ENCODE data around the gene ARMC10. TPM values are rescaled to one million over a fixed set of nuclear protein-coding genes. Genes with fewer than 3 reads are reported as not detected.
"Not testable (repeated sequence)": the region's sequence is repeated elsewhere in the genome, so short reads cannot be mapped to it uniquely, and the experiment has no call there.

The ARMC10 gene
- total RNA-seq, 1 donor from 2014 or later = 27.5 TPM

DNA sequence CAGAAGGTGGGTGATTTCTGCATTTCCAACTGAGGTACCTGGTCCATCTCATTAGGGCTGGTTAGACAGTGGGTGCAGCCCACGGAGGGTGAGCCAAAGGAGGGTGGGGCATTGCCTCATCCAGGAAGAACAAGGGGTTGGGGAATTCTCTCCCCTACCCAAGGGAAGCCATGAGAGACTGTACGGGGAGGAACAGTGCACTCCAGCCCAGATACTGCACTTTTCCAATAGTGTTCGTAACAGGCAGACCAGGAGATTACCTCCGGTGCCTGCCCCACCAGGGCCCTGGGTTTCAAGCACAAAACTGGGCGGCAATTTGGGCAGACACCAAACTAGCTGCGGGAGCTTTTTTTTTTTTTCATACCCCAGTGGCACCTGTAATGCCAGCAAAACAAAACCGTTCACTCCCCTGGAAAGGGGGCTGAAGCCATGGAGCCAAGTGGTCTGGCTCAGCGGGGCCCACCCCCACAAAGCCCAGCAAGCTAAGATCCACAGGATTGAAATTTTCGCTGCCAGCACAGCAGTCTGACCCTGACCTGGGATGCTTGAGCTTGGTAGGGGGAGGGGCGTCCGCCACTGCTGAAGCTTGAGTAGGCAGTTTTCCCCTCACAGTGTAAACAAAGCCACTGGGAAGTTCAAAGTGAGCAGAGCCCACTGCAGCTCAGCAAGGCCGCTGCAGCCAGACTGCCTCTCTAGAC lies 31.2 kb downstream of the ARMC10 start:
- H3K4me2 ChIP-seq (ENCODE audit: low read length) = peak overlapping the region; percentile 34

DNA sequence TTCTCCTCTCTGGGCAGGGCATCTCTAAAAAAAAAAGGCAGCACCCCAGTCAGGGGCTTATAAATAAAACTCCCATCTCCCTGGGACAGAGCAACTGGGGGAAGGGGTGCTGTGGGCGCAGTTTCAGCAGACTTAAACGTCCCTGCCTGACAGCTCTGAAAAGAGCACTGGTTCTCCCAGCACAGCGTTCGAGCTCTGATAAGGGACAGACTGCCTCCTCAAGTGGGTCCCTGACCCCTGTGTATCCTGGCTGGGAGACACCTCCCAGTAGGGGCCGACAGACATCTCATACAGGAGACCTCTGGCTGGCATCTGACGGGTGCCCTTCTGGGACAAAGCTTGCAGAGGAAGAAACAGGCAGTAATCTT lies 31.7 kb downstream of the ARMC10 start:
- H3K27ac Mint-ChIP-seq (ENCODE audit: unreplicated experiment); H3K27ac ChIP-seq (ENCODE audit: low read depth, low read length); H3K9me3 Mint-ChIP-seq (ENCODE audit: unreplicated experiment); H2AFZ ChIP-seq (ENCODE audit: low read depth, low read length); H3K36me3 ChIP-seq (ENCODE audit: insufficient read depth, low read length); FAIRE-seq; H3K4me3 ChIP-seq (ENCODE audit: insufficient read depth, low read depth, low read length); H3K9ac ChIP-seq (ENCODE audit: low read length); H3K9me3 ChIP-seq (ENCODE audit: insufficient read depth, low read depth, low read length); H3K4me3 Mint-ChIP-seq (ENCODE audit: unreplicated experiment); H3K4me1 ChIP-seq (ENCODE audit: insufficient read depth, low read length); H4K20me1 ChIP-seq (ENCODE audit: insufficient read depth, low read length); H3K27me3 Mint-ChIP-seq (ENCODE audit: low read depth, unreplicated experiment); DNase-seq (ENCODE audit: low read depth); H3K4me1 Mint-ChIP-seq (ENCODE audit: low read depth, unreplicated experiment); H3K79me2 ChIP-seq (ENCODE audit: insufficient read depth, low read length); H3K27me3 ChIP-seq (ENCODE audit: insufficient read depth, low read length): not testable (repeated sequence)
- H3K36me3 Mint-ChIP-seq (ENCODE audit: low read depth, unreplicated experiment) = peaks cover 14% of the 10 kb centered on the region
- peak overlapping the region; percentile 34 for H3K4me2 ChIP-seq (ENCODE audit: low read length)

More for the DNA sequence above, 31.2 kb downstream of the ARMC10 start:
- Histone ChIP-seq H3K4me1 (ENCODE audit: insufficient read depth, low read length) (peaks cover 5% of the 10 kb centered on the region), H3K79me2 (ENCODE audit: insufficient read depth, low read length) (no peaks in the 10 kb centered on the region), H3K4me3 (ENCODE audit: insufficient read depth, low read depth, low read length) (no peak overlapping the region), H3K9ac (ENCODE audit: low read length) (no peak overlapping the region), H3K9me3 (ENCODE audit: insufficient read depth, low read depth, low read length) (no peaks in the 10 kb centered on the region), H2AFZ (ENCODE audit: low read depth, low read length) (no peak overlapping the region), H3K36me3 (ENCODE audit: insufficient read depth, low read length) (peaks cover 6% of the 10 kb centered on the region), H4K20me1 (ENCODE audit: insufficient read depth, low read length) (no peaks in the 10 kb centered on the region), H3K27me3 (ENCODE audit: insufficient read depth, low read length) (no peaks in the 10 kb centered on the region), H3K27ac (ENCODE audit: low read depth, low read length) (no peak overlapping the region)
- Mint-ChIP-seq H3K27me3 (ENCODE audit: low read depth, unreplicated experiment) (no peaks in the 10 kb centered on the region), H3K4me1 (ENCODE audit: low read depth, unreplicated experiment) (peaks cover 4% of the 10 kb centered on the region), H3K9me3 (ENCODE audit: unreplicated experiment) (peaks cover 3% of the 10 kb centered on the region), H3K27ac (ENCODE audit: unreplicated experiment) (no peak overlapping the region), H3K4me3 (ENCODE audit: unreplicated experiment) (no peak overlapping the region), H3K36me3 (ENCODE audit: low read depth, unreplicated experiment) (peaks cover 14% of the 10 kb centered on the region)
- no peak for FAIRE-seq
- TF ChIP-seq, protein P1, sequence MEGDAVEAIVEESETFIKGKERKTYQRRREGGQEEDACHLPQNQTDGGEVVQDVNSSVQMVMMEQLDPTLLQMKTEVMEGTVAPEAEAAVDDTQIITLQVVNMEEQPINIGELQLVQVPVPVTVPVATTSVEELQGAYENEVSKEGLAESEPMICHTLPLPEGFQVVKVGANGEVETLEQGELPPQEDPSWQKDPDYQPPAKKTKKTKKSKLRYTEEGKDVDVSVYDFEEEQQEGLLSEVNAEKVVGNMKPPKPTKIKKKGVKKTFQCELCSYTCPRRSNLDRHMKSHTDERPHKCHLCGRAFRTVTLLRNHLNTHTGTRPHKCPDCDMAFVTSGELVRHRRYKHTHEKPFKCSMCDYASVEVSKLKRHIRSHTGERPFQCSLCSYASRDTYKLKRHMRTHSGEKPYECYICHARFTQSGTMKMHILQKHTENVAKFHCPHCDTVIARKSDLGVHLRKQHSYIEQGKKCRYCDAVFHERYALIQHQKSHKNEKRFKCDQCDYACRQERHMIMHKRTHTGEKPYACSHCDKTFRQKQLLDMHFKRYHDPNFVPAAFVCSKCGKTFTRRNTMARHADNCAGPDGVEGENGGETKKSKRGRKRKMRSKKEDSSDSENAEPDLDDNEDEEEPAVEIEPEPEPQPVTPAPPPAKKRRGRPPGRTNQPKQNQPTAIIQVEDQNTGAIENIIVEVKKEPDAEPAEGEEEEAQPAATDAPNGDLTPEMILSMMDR (IDR thresholded peaks at IDR 0.05; ENCODE audit: insufficient read depth, low read depth, low read length) = no peak
- no peak for TF ChIP-seq EZH2 (IDR thresholded peaks at IDR 0.05; ENCODE audit: insufficient read depth, low read length)
- peak; percentile 14 for DNase-seq (ENCODE audit: low read depth)

DNA sequence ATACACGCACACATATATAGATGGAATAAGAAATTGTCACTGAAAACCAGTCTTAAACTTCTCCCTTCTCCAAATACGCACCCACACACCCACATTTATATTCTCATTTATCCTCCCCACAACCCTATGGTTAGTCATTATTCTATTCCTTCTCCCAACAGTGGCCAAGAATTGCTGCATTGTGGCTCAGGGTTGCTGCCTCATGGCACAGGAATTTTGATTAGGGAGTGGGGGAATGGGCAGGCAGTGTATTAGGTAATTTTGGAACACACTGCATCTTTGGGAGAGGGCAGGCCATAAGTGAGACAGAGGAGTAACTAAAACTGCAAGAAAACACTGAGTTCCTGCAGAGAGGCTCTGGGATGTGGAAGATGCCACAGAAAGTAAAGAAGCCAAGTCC lies 38.2 kb downstream of the ARMC10 start:
- no peaks in the 10 kb centered on the region for H3K79me2 ChIP-seq (ENCODE audit: insufficient read depth, low read length)
- FAIRE-seq = no peak
- H3K27me3 Mint-ChIP-seq (ENCODE audit: low read depth, unreplicated experiment) = no peaks in the 10 kb centered on the region
- H3K4me3 ChIP-seq (ENCODE audit: insufficient read depth, low read depth, low read length) = no peak overlapping the region
- H3K9me3 ChIP-seq (ENCODE audit: insufficient read depth, low read depth, low read length) = no peaks in the 10 kb centered on the region
- H3K27ac Mint-ChIP-seq (ENCODE audit: unreplicated experiment) = peak overlapping the region; percentile 6
- peak; percentile 98 for DNase-seq (ENCODE audit: low read depth)
- peaks cover 10% of the 10 kb centered on the region for H3K4me1 Mint-ChIP-seq (ENCODE audit: low read depth, unreplicated experiment)
- H2AFZ ChIP-seq (ENCODE audit: low read depth, low read length) = no peak overlapping the region
- H4K20me1 ChIP-seq (ENCODE audit: insufficient read depth, low read length) = no peaks in the 10 kb centered on the region
- peaks cover 6% of the 10 kb centered on the region for H3K9me3 Mint-ChIP-seq (ENCODE audit: unreplicated experiment)
- TF ChIP-seq, protein P1 (IDR thresholded peaks at IDR 0.05; ENCODE audit: insufficient read depth, low read depth, low read length) = no peak
- no peak for TF ChIP-seq EZH2 (IDR thresholded peaks at IDR 0.05; ENCODE audit: insufficient read depth, low read length)
- H3K9ac ChIP-seq (ENCODE audit: low read length) = peak overlapping the region; percentile 26
- no peaks in the 10 kb centered on the region for H3K27me3 ChIP-seq (ENCODE audit: insufficient read depth, low read length)
- H3K4me3 Mint-ChIP-seq (ENCODE audit: unreplicated experiment) = no peak overlapping the region
- peak overlapping the region; percentile 61 for H3K4me2 ChIP-seq (ENCODE audit: low read length)
- peaks cover 16% of the 10 kb centered on the region for H3K36me3 Mint-ChIP-seq (ENCODE audit: low read depth, unreplicated experiment)
- H3K4me1 ChIP-seq (ENCODE audit: insufficient read depth, low read length) = peaks cover 5% of the 10 kb centered on the region
- peak overlapping the region; percentile 51 for H3K27ac ChIP-seq (ENCODE audit: low read depth, low read length)
- H3K36me3 ChIP-seq (ENCODE audit: insufficient read depth, low read length) = no peaks in the 10 kb centered on the region

All from astrocyte (in vitro differentiated cells and primary cell).